MM.1S (cell line): ENCODE data around the gene SEPTIN7.

ENCODE experiments used
- EZH2 ChIP-seq: fragments of 300-600 bp; sonication (generic); optimal IDR thresholded peaks from 2 replicates; pipeline ENCODE3; 2017; ENCODE audit warnings: low read depth, mild to moderate bottlenecking, antibody characterized with exemption, low read length, mixed read lengths
- TF ChIP-seq, protein P1 (sequence below): fragments of 300-600 bp; sonication (generic); IDR thresholded peaks from 2 replicates; pipeline ENCODE4 v1.5.1; 2016; ENCODE audit warnings: antibody characterized with exemption, low read length, mixed read lengths

DNA sequence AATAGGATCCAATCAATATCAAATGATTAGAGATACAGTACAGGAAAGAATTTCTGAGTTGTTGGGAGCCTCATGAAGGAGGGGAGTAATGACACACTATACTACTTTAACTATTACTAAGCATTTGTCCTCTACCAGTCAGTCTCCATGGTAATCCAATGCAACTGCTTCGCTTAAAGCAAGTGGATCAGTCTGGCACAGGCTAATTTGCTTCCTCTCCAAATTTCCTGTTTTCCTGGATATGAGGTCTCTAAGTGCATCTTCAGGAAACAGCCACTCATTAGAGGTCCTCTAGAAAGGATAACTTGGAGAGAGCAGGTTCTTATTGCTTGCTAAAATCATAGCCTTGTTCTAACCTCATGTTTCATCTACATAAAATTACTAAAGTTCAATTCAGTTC is 8.4 kb upstream of the SEPTIN7 start:
- TF ChIP-seq, protein P1, sequence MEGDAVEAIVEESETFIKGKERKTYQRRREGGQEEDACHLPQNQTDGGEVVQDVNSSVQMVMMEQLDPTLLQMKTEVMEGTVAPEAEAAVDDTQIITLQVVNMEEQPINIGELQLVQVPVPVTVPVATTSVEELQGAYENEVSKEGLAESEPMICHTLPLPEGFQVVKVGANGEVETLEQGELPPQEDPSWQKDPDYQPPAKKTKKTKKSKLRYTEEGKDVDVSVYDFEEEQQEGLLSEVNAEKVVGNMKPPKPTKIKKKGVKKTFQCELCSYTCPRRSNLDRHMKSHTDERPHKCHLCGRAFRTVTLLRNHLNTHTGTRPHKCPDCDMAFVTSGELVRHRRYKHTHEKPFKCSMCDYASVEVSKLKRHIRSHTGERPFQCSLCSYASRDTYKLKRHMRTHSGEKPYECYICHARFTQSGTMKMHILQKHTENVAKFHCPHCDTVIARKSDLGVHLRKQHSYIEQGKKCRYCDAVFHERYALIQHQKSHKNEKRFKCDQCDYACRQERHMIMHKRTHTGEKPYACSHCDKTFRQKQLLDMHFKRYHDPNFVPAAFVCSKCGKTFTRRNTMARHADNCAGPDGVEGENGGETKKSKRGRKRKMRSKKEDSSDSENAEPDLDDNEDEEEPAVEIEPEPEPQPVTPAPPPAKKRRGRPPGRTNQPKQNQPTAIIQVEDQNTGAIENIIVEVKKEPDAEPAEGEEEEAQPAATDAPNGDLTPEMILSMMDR: no peak
- no peak for TF ChIP-seq EZH2
